ENCODE data around the gene TOR3A. TPM values are rescaled to one million over a fixed set of nuclear protein-coding genes. Genes with fewer than 3 reads are reported as not detected.

Gene TOR3A
- total RNA-seq, 4 donors from 2014 or later: 17.8 to 40.5 (median 31.4) TPM

Small RNA genes lying within 50 kb of the gene (small RNA-seq; reads per million reads assigned to genes)
- 0 reads per million in 4 donors for gene AL512326.3

Other genes with a start within 250 kb of the TOR3A start
- gene ANGPTL1, start 211.0 kb upstream of the TOR3A start, total RNA-seq: 100 to 1,000 TPM; 152 to 317 (median 184) TPM
- gene FAM20B, start 56.2 kb upstream of the TOR3A start, total RNA-seq: 10 to 100 TPM; 58.8 to 78.3 (median 76.5) TPM
- gene ABL2, start 147.6 kb downstream of the TOR3A start, total RNA-seq: 10 to 100 TPM; 11.8 to 22.2 (median 17.2) TPM
- gene SOAT1, start 211.7 kb downstream of the TOR3A start, total RNA-seq: 10 to 100 TPM; 11.2 to 17.8 (median 12.9) TPM